ENCODE measurements around the gene AGL.
"Not testable (repeated sequence)": the region's sequence is repeated elsewhere in the genome, so short reads cannot be mapped to it uniquely, and the experiment has no call there.

AGL gene

GRCh38 chr1:99891997-99892396 is 41.8 kb downstream of the AGL start:
- no peaks in the 10 kb centered on the region for H3K79me2 ChIP-seq (ENCODE audit: control insufficient read depth, low read length)
- TF ChIP-seq EZH2phosphoT487 (IDR thresholded peaks at IDR 0.05; ENCODE audit: borderline replicate concordance, low read length) (no peak), CTCF (IDR thresholded peaks at IDR 0.05; ENCODE audit: low read depth, low read length, poor library complexity, severe bottlenecking) (no peak)
- no peaks in the 10 kb centered on the region for H3K27me3 ChIP-seq (ENCODE audit: control insufficient read depth, low read length)
- H3K4me2 ChIP-seq (ENCODE audit: low read length) = no peak overlapping the region
- H3K27ac ChIP-seq (ENCODE audit: low read depth, low read length) = no peak overlapping the region
- H3K9me3 ChIP-seq (ENCODE audit: control insufficient read depth, insufficient read depth, low read length) = no peaks in the 10 kb centered on the region
- no peaks in the 10 kb centered on the region for H3F3A ChIP-seq (ENCODE audit: control insufficient read depth, insufficient read depth)
- H3K9me2 ChIP-seq (replicated peaks; ENCODE audit: control insufficient read depth, low read length) = no peaks in the 10 kb centered on the region
- H4K20me1 ChIP-seq (ENCODE audit: control insufficient read depth, insufficient read depth, low read depth, low read length) = no peaks in the 10 kb centered on the region
- peaks cover 38% of the 10 kb centered on the region for H3K36me3 ChIP-seq (ENCODE audit: control insufficient read depth, low read length)
- no peak overlapping the region for H3K4me3 ChIP-seq (ENCODE audit: low read length)
- no peaks in the 10 kb centered on the region for H3K4me1 ChIP-seq (ENCODE audit: control insufficient read depth, low read length)

GRCh38 chr1:99903278-99903677 is 53.1 kb downstream of the AGL start:
- H3K4me2 ChIP-seq (ENCODE audit: low read length); H3K27me3 ChIP-seq (ENCODE audit: control insufficient read depth, low read length); H3K4me3 ChIP-seq (ENCODE audit: low read length); H3K9me2 ChIP-seq (replicated peaks; ENCODE audit: control insufficient read depth, low read length); H3K79me2 ChIP-seq (ENCODE audit: control insufficient read depth, low read length); H3K9me3 ChIP-seq (ENCODE audit: control insufficient read depth, insufficient read depth, low read length); H3K4me1 ChIP-seq (ENCODE audit: control insufficient read depth, low read length); H3F3A ChIP-seq (ENCODE audit: control insufficient read depth, insufficient read depth); H4K20me1 ChIP-seq (ENCODE audit: control insufficient read depth, insufficient read depth, low read depth, low read length); H3K27ac ChIP-seq (ENCODE audit: low read depth, low read length): not testable (repeated sequence)
- H3K36me3 ChIP-seq (ENCODE audit: control insufficient read depth, low read length) = peaks cover 24% of the 10 kb centered on the region

GRCh38 chr1:99906535-99906934 is 56.4 kb downstream of the AGL start:
- H3K4me3 ChIP-seq (ENCODE audit: low read length) = no peak overlapping the region
- no peak for TF ChIP-seq CTCF (IDR thresholded peaks at IDR 0.05; ENCODE audit: low read depth, low read length, poor library complexity, severe bottlenecking)
- TF ChIP-seq EZH2phosphoT487 (IDR thresholded peaks at IDR 0.05; ENCODE audit: borderline replicate concordance, low read length) = no peak

GRCh38 chr1:99917214-99917613 is 67.1 kb downstream of the AGL start:
- no peaks in the 10 kb centered on the region for H3K27me3 ChIP-seq (ENCODE audit: control insufficient read depth, low read length)
- H3K9me3 ChIP-seq (ENCODE audit: control insufficient read depth, insufficient read depth, low read length) = no peaks in the 10 kb centered on the region
- H3F3A ChIP-seq (ENCODE audit: control insufficient read depth, insufficient read depth) = no peaks in the 10 kb centered on the region

More at GRCh38 chr1:99906535-99906934, 56.4 kb downstream of the AGL start:
- Histone ChIP-seq H3K9me3 (ENCODE audit: control insufficient read depth, insufficient read depth, low read length) (peaks cover 3% of the 10 kb centered on the region; the same call in 1 of the 2 replicates), H4K20me1 (ENCODE audit: control insufficient read depth, insufficient read depth, low read depth, low read length) (no peaks in the 10 kb centered on the region), H3K9me2 (replicated peaks; ENCODE audit: control insufficient read depth, low read length) (no peaks in the 10 kb centered on the region), H3F3A (ENCODE audit: control insufficient read depth, insufficient read depth) (no peaks in the 10 kb centered on the region), H3K36me3 (ENCODE audit: control insufficient read depth, low read length) (peaks cover 36% of the 10 kb centered on the region), H3K27ac (ENCODE audit: low read depth, low read length) (no peak overlapping the region), H3K4me1 (ENCODE audit: control insufficient read depth, low read length) (no peaks in the 10 kb centered on the region), H3K4me2 (ENCODE audit: low read length) (no peak overlapping the region), H3K79me2 (ENCODE audit: control insufficient read depth, low read length) (no peaks in the 10 kb centered on the region), H3K27me3 (ENCODE audit: control insufficient read depth, low read length) (no peaks in the 10 kb centered on the region)

More at GRCh38 chr1:99917214-99917613, 67.1 kb downstream of the AGL start:
- TF ChIP-seq EZH2phosphoT487 (IDR thresholded peaks at IDR 0.05; ENCODE audit: borderline replicate concordance, low read length) (no peak), CTCF (IDR thresholded peaks at IDR 0.05; ENCODE audit: low read depth, low read length, poor library complexity, severe bottlenecking) (no peak)
- Histone ChIP-seq H3K4me3 (ENCODE audit: low read length) (no peak overlapping the region), H3K9me2 (replicated peaks; ENCODE audit: control insufficient read depth, low read length) (no peaks in the 10 kb centered on the region), H3K4me2 (ENCODE audit: low read length) (no peak overlapping the region), H3K4me1 (ENCODE audit: control insufficient read depth, low read length) (no peaks in the 10 kb centered on the region), H3K79me2 (ENCODE audit: control insufficient read depth, low read length) (no peaks in the 10 kb centered on the region), H3K27ac (ENCODE audit: low read depth, low read length) (no peak overlapping the region), H4K20me1 (ENCODE audit: control insufficient read depth, insufficient read depth, low read depth, low read length) (no peaks in the 10 kb centered on the region), H3K36me3 (ENCODE audit: control insufficient read depth, low read length) (peaks cover 38% of the 10 kb centered on the region)
